Astrocyte (in vitro differentiated cells and primary cell): ENCODE measurements around the gene CACNA1C. TPM values are rescaled to one million over a fixed set of nuclear protein-coding genes. Genes with fewer than 3 reads are reported as not detected.

Source experiments
- DNase-seq: peaks from one replicate; pipeline ENCODE4 v3.0.0-alpha.2; 2010; ENCODE audit warnings: low read depth
- FAIRE-seq: peaks from 2 replicates; lab custom pipeline; 2011; peaks lifted over from hg19 to GRCh38; lab: Jason Lieb, UNC
- H2AFZ ChIP-seq: 2 replicates; pipeline ENCODE4 v1.6.0; 2012; ENCODE audit warnings: low read depth, low read length, inconsistent platforms
- H3K27ac ChIP-seq: 2 replicates; pipeline ENCODE4 v1.5.1; 2011; ENCODE audit warnings: low read depth, low read length, inconsistent platforms
- H3K27me3 ChIP-seq: 2 replicates; pipeline ENCODE4 v1.6.0; 2011; ENCODE audit warnings: low read length, inconsistent platforms; ENCODE audit not compliant: insufficient read depth
- H3K36me3 ChIP-seq: 2 replicates; pipeline ENCODE4 v1.5.1; 2011; ENCODE audit warnings: low read length, inconsistent platforms; ENCODE audit not compliant: insufficient read depth
- H3K4me1 ChIP-seq: 2 replicates; pipeline ENCODE4 v1.5.1; 2011; ENCODE audit warnings: low read length, inconsistent platforms; ENCODE audit not compliant: insufficient read depth
- H3K4me2 ChIP-seq: 2 replicates; pipeline ENCODE4 v1.6.0; 2012; ENCODE audit warnings: low read length, inconsistent platforms
- H3K4me3 ChIP-seq: 2 replicates; pipeline ENCODE4 v1.5.1; 2011; ENCODE audit warnings: low read depth, mild to moderate bottlenecking, low read length, inconsistent platforms; ENCODE audit not compliant: insufficient read depth
- H3K79me2 ChIP-seq: 2 replicates; pipeline ENCODE4 v1.6.0; 2012; ENCODE audit warnings: mild to moderate bottlenecking, low read length, inconsistent platforms; ENCODE audit not compliant: insufficient read depth
- H3K9ac ChIP-seq: 2 replicates; pipeline ENCODE4 v1.6.0; 2012; ENCODE audit warnings: mild to moderate bottlenecking, low read length, inconsistent platforms
- H3K9me3 ChIP-seq: 2 replicates; pipeline ENCODE4 v1.5.1; 2012; ENCODE audit warnings: low read depth, mild to moderate bottlenecking, low read length, inconsistent platforms; ENCODE audit not compliant: insufficient read depth
- H4K20me1 ChIP-seq: 2 replicates; pipeline ENCODE4 v1.6.0; 2012; ENCODE audit warnings: low read length, inconsistent platforms; ENCODE audit not compliant: insufficient read depth
- H3K27ac Mint-ChIP-seq: one replicate; pipeline ENCODE4 v1.8.0; 2021; ENCODE audit warnings: mild to moderate bottlenecking, mixed read lengths; ENCODE audit not compliant: unreplicated experiment
- H3K27me3 Mint-ChIP-seq: one replicate; pipeline ENCODE4 v1.8.0; 2021; ENCODE audit warnings: low read depth, mixed read lengths; ENCODE audit not compliant: unreplicated experiment
- H3K36me3 Mint-ChIP-seq: one replicate; pipeline ENCODE4 v1.8.0; 2021; ENCODE audit warnings: low read depth, mixed read lengths; ENCODE audit not compliant: unreplicated experiment
- H3K4me1 Mint-ChIP-seq: one replicate; pipeline ENCODE4 v1.8.0; 2021; ENCODE audit warnings: low read depth, mixed read lengths; ENCODE audit not compliant: unreplicated experiment
- H3K4me3 Mint-ChIP-seq: one replicate; pipeline ENCODE4 v1.8.0; 2021; ENCODE audit warnings: mild to moderate bottlenecking, moderate library complexity, mixed read lengths; ENCODE audit not compliant: unreplicated experiment
- H3K9me3 Mint-ChIP-seq: one replicate; pipeline ENCODE4 v1.8.0; 2021; ENCODE audit warnings: mild to moderate bottlenecking, mixed read lengths; ENCODE audit not compliant: unreplicated experiment
- EZH2 ChIP-seq: IDR thresholded peaks from 2 replicates; pipeline ENCODE4 v1.6.1; 2012; ENCODE audit warnings: mild to moderate bottlenecking, low read length, inconsistent platforms; ENCODE audit not compliant: insufficient read depth
- total RNA-seq: library from RNA; stranded (reverse); gene quantifications from 2 replicates; pipeline ENCODE4 v1.2.1, GENCODE V29; 2021
- TF ChIP-seq, protein P1 (sequence below): IDR thresholded peaks from 2 replicates; pipeline ENCODE4 v1.5.1; 2011; ENCODE audit warnings: low read depth, mild to moderate bottlenecking, inconsistent platforms, low read length, moderate library complexity; ENCODE audit not compliant: insufficient read depth

CACNA1C gene
- total RNA-seq, 1 donor from 2014 or later = 2.1 TPM

DNA sequence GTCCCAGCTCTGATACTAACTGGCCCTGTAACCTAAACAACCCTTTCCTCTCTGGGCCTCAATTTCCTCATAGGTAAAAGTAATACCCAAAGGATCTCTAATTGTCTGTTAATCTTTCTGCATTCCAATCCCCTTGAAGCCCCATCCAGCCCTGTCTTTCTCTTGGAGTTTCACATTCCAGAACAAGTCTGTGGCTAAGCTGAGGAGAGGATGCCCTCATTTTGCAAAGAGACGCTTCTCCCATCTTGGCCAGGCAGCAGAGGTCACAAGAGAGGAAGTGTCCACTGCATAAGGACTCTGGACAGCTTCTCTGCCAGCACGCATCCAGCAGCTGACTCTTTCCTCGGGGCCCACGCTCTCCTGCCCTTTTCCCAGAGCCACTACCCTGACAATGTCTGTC, 478.6 kb downstream of the CACNA1C start:
- no peaks in the 10 kb centered on the region for H4K20me1 ChIP-seq
- H3K9me3 Mint-ChIP-seq = no peaks in the 10 kb centered on the region
- FAIRE-seq (no peak), DNase-seq (no peak)
- no peaks in the 10 kb centered on the region for H3K36me3 ChIP-seq
- H3K4me2 ChIP-seq = no peak overlapping the region
- H3K27me3 Mint-ChIP-seq = peaks cover 33% of the 10 kb centered on the region
- H3K4me3 Mint-ChIP-seq = no peak overlapping the region
- peaks cover 5% of the 10 kb centered on the region for H3K36me3 Mint-ChIP-seq
- no peak overlapping the region for H3K27ac Mint-ChIP-seq
- H3K27ac ChIP-seq = no peak overlapping the region
- TF ChIP-seq, protein P1, sequence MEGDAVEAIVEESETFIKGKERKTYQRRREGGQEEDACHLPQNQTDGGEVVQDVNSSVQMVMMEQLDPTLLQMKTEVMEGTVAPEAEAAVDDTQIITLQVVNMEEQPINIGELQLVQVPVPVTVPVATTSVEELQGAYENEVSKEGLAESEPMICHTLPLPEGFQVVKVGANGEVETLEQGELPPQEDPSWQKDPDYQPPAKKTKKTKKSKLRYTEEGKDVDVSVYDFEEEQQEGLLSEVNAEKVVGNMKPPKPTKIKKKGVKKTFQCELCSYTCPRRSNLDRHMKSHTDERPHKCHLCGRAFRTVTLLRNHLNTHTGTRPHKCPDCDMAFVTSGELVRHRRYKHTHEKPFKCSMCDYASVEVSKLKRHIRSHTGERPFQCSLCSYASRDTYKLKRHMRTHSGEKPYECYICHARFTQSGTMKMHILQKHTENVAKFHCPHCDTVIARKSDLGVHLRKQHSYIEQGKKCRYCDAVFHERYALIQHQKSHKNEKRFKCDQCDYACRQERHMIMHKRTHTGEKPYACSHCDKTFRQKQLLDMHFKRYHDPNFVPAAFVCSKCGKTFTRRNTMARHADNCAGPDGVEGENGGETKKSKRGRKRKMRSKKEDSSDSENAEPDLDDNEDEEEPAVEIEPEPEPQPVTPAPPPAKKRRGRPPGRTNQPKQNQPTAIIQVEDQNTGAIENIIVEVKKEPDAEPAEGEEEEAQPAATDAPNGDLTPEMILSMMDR = no peak
- no peak for TF ChIP-seq EZH2
- no peaks in the 10 kb centered on the region for H3K9me3 ChIP-seq
- no peak overlapping the region for H3K4me3 ChIP-seq
- H3K9ac ChIP-seq = no peak overlapping the region
- H3K4me1 ChIP-seq = no peaks in the 10 kb centered on the region
- H3K79me2 ChIP-seq = no peaks in the 10 kb centered on the region
- H3K27me3 ChIP-seq = no peaks in the 10 kb centered on the region
- H3K4me1 Mint-ChIP-seq = peaks cover 19% of the 10 kb centered on the region
- no peak overlapping the region for H2AFZ ChIP-seq

DNA sequence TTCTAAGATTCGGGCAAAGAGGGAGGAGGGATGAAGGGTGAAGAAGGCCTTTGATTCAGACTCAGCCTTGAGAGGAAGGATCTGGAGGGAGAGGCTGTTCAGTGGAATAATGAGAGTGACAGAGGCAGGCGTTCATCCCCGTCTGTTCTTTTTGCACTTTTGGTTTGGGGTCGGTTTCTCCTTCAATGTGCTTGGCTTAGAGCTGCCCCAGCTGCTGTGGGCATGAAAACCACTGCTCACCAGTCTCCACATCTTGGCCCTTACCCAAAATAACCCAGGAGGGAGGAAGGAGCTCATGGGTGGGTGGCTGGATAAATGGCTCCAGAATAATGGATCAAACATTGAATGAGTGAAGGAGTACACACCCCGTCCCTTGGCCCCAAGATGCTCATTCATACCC, 480.2 kb downstream of the CACNA1C start:
- Mint-ChIP-seq H3K36me3 (peaks cover 5% of the 10 kb centered on the region), H3K27me3 (peaks cover 33% of the 10 kb centered on the region), H3K9me3 (no peaks in the 10 kb centered on the region), H3K4me1 (peaks cover 19% of the 10 kb centered on the region), H3K27ac (no peak overlapping the region), H3K4me3 (no peak overlapping the region)
- Histone ChIP-seq H3K9me3 (no peaks in the 10 kb centered on the region), H3K4me1 (no peaks in the 10 kb centered on the region), H3K9ac (no peak overlapping the region), H3K4me3 (no peak overlapping the region), H3K4me2 (no peak overlapping the region), H3K27ac (no peak overlapping the region), H3K79me2 (no peaks in the 10 kb centered on the region), H2AFZ (no peak overlapping the region), H4K20me1 (no peaks in the 10 kb centered on the region), H3K36me3 (no peaks in the 10 kb centered on the region), H3K27me3 (no peaks in the 10 kb centered on the region)
- no peak for FAIRE-seq
- DNase-seq = no peak
- TF ChIP-seq EZH2 = no peak
- TF ChIP-seq, protein P1 = no peak

DNA sequence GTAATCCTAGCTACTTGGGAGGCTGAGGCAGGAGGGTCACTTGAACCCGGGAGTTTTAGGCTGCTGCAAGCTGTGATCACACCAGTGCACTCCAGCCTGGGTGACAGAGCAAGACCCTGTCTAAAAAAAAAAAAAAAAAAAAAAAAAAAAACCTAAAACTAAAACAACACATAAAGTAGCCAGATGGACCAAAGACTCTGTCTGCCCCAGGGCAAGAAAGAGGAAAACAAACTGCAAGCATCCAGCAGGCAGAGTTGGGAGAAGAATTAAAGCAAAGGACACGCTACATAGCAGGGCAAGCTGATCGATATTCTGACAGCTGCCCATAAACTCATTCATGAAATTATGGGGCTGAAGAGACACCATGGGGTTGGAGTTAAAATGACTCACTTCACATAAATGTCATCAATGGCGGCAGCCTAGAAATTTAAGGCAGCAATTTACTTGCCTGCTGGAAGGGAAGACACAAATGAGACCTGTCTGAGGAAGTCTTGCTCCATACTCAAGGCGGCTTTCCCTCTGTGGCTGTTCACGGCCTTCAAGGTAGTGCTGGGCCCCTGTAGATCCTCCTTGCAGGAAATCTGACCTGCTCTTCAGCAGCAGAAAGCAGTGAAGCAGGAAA, 482.9 kb downstream of the CACNA1C start:
- Histone ChIP-seq H4K20me1 (no peaks in the 10 kb centered on the region), H3K9me3 (no peaks in the 10 kb centered on the region), H3K9ac (no peak overlapping the region), H3K36me3 (no peaks in the 10 kb centered on the region), H3K27me3 (no peaks in the 10 kb centered on the region), H3K4me1 (no peaks in the 10 kb centered on the region), H3K27ac (no peak overlapping the region), H2AFZ (no peak overlapping the region), H3K79me2 (no peaks in the 10 kb centered on the region), H3K4me3 (no peak overlapping the region), H3K4me2 (no peak overlapping the region)
- H3K4me3 Mint-ChIP-seq = no peak overlapping the region
- H3K4me1 Mint-ChIP-seq = peaks cover 14% of the 10 kb centered on the region
- H3K36me3 Mint-ChIP-seq = peaks cover 5% of the 10 kb centered on the region
- DNase-seq = no peak
- no peak for FAIRE-seq
- TF ChIP-seq EZH2 = no peak
- TF ChIP-seq, protein P1 = no peak
- peaks cover 33% of the 10 kb centered on the region for H3K27me3 Mint-ChIP-seq
- H3K9me3 Mint-ChIP-seq = no peaks in the 10 kb centered on the region
- H3K27ac Mint-ChIP-seq = no peak overlapping the region
